ENCODE results near the gene FBRSL1.
"Not testable (repeated sequence)": the region's sequence is repeated elsewhere in the genome, so short reads cannot be mapped to it uniquely, and the experiment has no call there.

The FBRSL1 gene

DNA sequence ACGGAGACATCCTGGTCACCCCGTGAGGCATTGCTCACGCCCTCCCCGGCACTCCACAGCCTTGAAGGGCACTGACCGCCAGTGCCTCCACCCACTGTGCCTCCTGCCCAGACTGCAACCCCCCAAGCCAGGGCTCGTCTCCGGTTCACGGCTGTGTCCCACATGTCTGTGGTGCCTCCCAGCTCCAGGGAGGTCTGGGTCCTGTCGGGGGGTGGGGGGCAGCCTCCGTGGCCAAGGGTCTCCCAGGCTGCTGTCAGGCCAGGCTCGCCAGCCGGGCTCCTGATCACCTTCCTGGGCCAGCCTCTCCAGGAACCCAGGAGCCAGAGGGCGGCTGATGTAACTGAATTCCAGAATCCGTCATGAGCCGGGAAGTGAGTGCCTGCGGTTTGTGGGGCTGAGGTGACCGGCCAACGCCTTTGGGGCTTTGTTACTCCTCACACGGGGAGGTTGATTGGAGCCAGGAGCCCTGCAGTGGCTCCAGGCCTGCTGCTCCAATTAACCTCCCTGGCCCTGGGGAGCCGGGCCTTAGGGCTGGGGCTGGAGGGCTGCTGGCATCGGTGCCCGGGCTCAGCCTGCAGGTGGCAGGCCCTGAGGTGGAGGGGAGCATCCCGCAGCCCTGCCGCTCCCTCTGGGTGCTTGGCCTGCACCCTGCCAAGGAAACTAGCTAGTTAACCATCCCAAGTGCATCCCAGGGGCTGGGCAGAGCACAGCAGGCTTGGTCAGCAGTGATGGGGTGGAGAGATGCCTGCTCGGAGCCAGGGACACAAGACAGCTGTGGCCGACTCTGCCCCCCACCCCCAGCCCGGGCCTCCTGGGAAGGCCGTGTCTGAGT lies 36.4 kb upstream of the FBRSL1 start:
- no peak overlapping the region for H3K4me3 ChIP-seq (ENCODE audit: low read depth, low read length)

DNA sequence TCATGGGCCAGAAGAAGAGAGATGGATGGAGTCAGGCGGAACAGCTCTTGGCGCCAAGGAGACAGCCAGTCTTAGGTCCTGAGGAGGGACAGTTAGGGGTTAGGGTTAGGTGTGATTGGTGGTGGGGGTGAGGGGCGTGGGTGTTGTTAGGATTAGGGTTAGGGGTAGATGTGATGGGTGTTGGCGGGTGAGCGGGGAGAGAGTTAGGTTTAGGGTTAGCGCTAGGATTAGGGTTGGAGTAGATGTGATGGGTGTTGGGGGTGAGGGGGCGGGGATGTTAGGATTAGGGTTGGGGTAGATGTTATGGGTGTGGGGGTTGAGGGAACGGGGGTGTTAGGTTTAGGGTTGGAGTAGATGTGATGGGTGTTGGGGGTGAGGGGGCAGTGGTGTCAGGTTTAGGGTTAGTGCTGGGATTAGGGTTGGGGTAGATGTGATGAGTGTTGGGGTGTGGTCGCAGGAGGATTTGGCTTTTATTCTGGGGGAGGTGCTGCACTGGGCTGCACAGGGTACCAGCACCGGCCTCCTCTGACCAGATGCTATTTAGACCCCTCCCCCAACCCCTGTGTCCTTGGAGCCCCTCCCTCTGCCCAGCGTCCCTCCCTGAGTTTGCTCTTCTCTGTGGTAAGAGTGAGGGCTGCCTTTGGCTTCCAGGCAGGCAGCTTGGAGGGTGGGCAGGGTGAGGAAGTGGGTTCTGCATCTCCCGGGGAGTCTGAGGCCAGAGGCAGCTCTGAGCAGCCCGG lies 35.6 kb upstream of the FBRSL1 start:
- H3K4me3 ChIP-seq (ENCODE audit: low read depth, low read length): no peak overlapping the region

GRCh38 chr12:132454933-132455418 lies 35.0 kb upstream of the FBRSL1 start:
- no peak overlapping the region for H3K4me3 ChIP-seq (ENCODE audit: low read depth, low read length)

DNA sequence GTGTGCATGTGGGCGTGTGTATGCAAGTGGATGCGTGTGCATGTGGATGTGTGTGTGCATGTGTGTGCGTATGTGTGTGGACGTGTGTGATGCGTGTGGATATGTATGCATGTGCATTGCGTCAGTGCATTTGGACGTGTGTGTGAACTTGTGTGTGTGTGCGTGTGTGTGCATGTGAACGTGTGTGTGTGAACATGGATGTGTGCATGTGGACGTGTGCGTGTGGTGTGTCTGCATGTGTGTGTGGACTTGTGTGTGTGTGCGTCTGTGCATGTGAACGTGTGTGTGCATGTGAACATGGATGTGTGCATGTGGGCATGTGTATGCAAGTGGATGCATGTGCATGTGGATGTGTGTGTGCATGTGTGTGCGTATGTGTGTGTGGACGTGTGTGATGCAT lies 34.4 kb upstream of the FBRSL1 start:
- H3K4me3 ChIP-seq (ENCODE audit: low read depth, low read length): no peak overlapping the region

- H3K4me3 ChIP-seq (ENCODE audit: low read depth, low read length): no peak overlapping the region
Observed at GRCh38 chr12:132456186-132456943, 33.6 kb upstream of the FBRSL1 start.

DNA sequence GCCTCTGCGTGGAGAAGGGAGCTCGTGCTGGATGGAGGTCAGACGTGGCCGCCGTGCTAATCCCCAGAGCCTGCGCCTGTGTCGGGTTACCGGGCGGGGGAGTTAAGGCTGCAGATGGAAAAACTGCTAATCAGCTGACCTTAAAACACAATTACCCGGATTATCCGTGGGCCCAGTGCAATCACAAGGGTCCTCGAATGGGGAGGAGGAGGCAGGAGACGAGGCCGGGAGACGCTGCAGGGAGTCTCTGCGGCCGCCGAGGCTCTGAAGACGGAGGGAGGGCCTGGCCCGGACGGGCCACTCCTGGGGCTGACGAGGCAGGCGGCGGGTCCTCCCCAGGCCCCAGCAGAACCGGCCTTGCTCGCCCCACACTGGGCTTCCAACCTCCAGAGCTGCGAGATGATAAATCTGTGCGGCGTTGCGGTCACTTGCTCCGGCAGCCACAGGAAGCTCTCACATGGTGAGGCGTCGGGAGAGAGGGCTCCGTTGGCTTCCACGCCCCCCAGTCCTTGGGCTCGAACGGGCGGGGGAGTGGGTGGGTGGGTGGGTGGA lies 32.9 kb upstream of the FBRSL1 start:
- no peak overlapping the region for H3K4me3 ChIP-seq (ENCODE audit: low read depth, low read length)

GRCh38 chr12:132458441-132458840 lies 31.5 kb upstream of the FBRSL1 start:
- no peak overlapping the region for H3K4me3 ChIP-seq (ENCODE audit: low read depth, low read length)

- no peak overlapping the region for H3K4me3 ChIP-seq (ENCODE audit: low read depth, low read length)
Observed at GRCh38 chr12:132458846-132459641, 30.9 kb upstream of the FBRSL1 start.

DNA sequence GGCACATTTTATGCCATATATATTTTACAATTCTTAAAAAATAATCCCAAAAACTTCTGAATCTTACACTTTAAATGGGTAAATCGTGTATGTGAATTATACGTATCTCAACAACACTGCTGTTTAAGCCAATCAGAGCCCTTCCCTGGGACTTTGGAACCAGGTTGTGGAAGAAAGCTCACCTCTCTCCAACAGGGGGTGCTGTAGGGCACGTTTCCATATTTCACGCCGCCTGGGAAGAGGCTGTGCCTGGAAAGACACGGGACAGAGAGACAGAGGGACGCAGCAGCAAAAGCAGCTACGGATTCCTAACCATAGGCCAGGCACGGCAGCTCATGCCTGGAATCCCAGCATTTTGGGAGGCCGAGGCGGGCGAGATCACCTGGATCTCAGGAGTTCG lies 29.4 kb upstream of the FBRSL1 start:
- H3K4me3 ChIP-seq (ENCODE audit: low read depth, low read length): no peak overlapping the region

GRCh38 chr12:132461526-132461925 lies 28.4 kb upstream of the FBRSL1 start:
- H3K4me3 ChIP-seq (ENCODE audit: low read depth, low read length): no peak overlapping the region

- no peak overlapping the region for H3K4me3 ChIP-seq (ENCODE audit: low read depth, low read length)
Observed at GRCh38 chr12:132462788-132463187, 27.2 kb upstream of the FBRSL1 start.

DNA sequence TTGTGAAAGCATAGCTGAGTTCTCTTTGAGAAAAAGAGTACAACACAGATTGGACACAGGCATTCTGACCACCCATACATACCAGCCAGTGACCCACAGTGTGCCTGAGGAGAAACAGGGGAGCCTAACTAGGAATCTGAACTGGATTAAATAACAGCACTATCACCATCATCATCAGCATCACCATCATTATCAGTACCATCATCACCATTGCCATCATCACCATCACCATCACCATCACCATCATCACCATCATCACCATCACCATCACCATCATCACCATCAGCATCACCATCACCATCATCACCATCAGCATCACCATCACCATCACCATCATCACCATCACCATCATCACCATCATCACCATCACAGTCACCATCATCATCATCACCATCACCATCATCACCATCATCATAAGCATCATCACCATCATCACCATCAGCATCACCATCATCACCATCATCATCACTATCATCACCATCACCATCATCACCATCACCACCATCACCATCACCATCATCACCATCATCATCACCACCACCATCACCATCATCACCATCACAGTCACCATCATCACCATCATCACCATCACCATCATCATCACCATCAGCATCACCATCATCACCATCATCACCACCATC lies 26.5 kb upstream of the FBRSL1 start:
- not testable (repeated sequence) for H3K4me3 ChIP-seq (ENCODE audit: low read depth, low read length)

DNA sequence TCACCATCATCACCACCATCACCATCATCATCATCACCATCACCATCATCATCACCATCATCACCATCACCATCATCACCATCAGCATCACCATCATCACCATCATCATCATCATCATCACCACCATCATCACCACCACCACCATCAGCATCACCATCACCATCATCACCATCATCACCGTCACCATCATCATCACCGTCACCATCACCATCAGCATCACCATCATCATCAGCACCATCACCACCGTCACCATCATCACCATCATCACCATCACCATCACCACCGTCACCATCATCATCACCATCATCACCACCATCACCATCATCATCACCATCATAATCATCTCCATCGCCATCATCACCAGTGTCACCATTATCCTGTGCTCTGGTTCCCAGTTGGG lies 25.6 kb upstream of the FBRSL1 start:
- H3K4me3 ChIP-seq (ENCODE audit: low read depth, low read length): not testable (repeated sequence)

- H3K4me3 ChIP-seq (ENCODE audit: low read depth, low read length): no peak overlapping the region
Observed at GRCh38 chr12:132464820-132465219, 25.1 kb upstream of the FBRSL1 start.

- no peak overlapping the region for H3K4me3 ChIP-seq (ENCODE audit: low read depth, low read length)
Observed at GRCh38 chr12:132465269-132466190, 24.4 kb upstream of the FBRSL1 start.

GRCh38 chr12:132466241-132467201 lies 23.4 kb upstream of the FBRSL1 start:
- H3K4me3 ChIP-seq (ENCODE audit: low read depth, low read length): no peak overlapping the region

GRCh38 chr12:132467511-132467910 lies 22.4 kb upstream of the FBRSL1 start:
- no peak overlapping the region for H3K4me3 ChIP-seq (ENCODE audit: low read depth, low read length)

DNA sequence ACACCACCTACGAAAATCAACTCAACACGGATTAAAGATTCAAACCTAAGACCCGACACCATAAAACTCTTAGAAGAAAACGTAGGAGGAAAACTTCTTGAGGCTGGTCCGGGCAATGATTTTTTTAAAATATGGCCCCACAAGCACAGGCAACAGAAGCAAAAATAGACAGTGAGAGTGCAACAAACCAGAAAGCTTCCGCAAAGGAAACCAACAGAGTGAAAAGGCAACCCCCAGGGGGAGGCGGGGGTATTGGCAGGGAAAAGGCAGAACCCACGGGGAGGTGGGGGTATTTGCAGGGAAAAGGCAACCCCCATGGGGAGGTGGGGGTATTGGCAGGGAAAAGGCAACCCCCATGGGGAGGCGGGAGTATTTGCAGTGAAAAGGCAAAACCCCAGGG lies 20.5 kb upstream of the FBRSL1 start:
- H3K4me3 ChIP-seq (ENCODE audit: low read depth, low read length): no peak overlapping the region

Measured in iPS-11a (cell line).